Endodermal cell (in vitro differentiated cells): Measurements from ENCODE around the gene BSG. TPM values are rescaled to one million over a fixed set of nuclear protein-coding genes. Genes with fewer than 3 reads are reported as not detected.

ENCODE experiments used
- DNase-seq: peaks from one replicate; pipeline ENCODE4 v3.0.0-alpha.2; 2017
- H3K27ac ChIP-seq: 2 replicates; pipeline ENCODE4 v1.5.1; 2013; ENCODE audit warnings: mild to moderate bottlenecking, low read depth, low read length, moderate library complexity
- H3K27me3 ChIP-seq: 2 replicates; pipeline ENCODE4 v1.6.1; 2013; ENCODE audit warnings: mild to moderate bottlenecking, low read length, moderate library complexity; ENCODE audit not compliant: insufficient read depth, control insufficient read depth, poor library complexity, severe bottlenecking
- H3K36me3 ChIP-seq: 2 replicates; pipeline ENCODE4 v1.7.0; 2013; ENCODE audit warnings: mild to moderate bottlenecking, low read length, moderate library complexity; ENCODE audit not compliant: control insufficient read depth, insufficient read depth
- H3K4me1 ChIP-seq: one replicate; pipeline ENCODE4 v1.7.0; 2013; ENCODE audit warnings: low read length; ENCODE audit not compliant: control insufficient read depth, insufficient read depth
- H3K4me3 ChIP-seq: 2 replicates; pipeline ENCODE4 v1.5.1; 2013; ENCODE audit warnings: mild to moderate bottlenecking, low read length, moderate library complexity
- H3K9ac ChIP-seq: 2 replicates; pipeline ENCODE4 v1.6.1; 2013; ENCODE audit warnings: mild to moderate bottlenecking, low read length, moderate library complexity; ENCODE audit not compliant: poor library complexity, severe bottlenecking; ENCODE audit errors: extremely low read depth
- H3K9me3 ChIP-seq: 2 replicates; pipeline ENCODE4 v1.6.1; 2013; ENCODE audit warnings: mild to moderate bottlenecking, low read length, moderate library complexity; ENCODE audit not compliant: control insufficient read depth
- H3K27ac Mint-ChIP-seq: 2 replicates; pipeline ENCODE4 v1.8.0; 2020; ENCODE audit warnings: mixed read lengths
- H3K27me3 Mint-ChIP-seq: 2 replicates; pipeline ENCODE4 v1.8.0; 2021; ENCODE audit warnings: mild to moderate bottlenecking, mixed read lengths; ENCODE audit not compliant: insufficient read depth
- H3K36me3 Mint-ChIP-seq: 2 replicates; pipeline ENCODE4 v1.8.0; 2020; ENCODE audit warnings: low read depth, mixed read lengths
- H3K4me1 Mint-ChIP-seq: 2 replicates; pipeline ENCODE4 v1.8.0; 2020; ENCODE audit warnings: mixed read lengths
- H3K4me3 Mint-ChIP-seq: 2 replicates; pipeline ENCODE4 v1.8.0; 2020; ENCODE audit warnings: mild to moderate bottlenecking, moderate library complexity, mixed read lengths
- H3K9me3 Mint-ChIP-seq: 2 replicates; pipeline ENCODE4 v1.8.0; 2020; ENCODE audit warnings: mild to moderate bottlenecking, mixed read lengths
- WGBS, 2 experiments: methylation state at CpG; one replicate each; pipeline versions ENCODE4 v1.1.5 to v1.1.7; 2013; ENCODE audit warnings: missing lambda C conversion rate in 2 of 2, mixed read lengths in 1 of 2; ENCODE audit not compliant: insufficient coverage in 1 of 2, insufficient read length in 1 of 2; 5-methylcytosine and 5-hydroxymethylcytosine counted together
- total RNA-seq, 2 donors: library from RNA; stranded (reverse); fragmentation: NEBNext Ultra II Directional in 1 of 2; extraction: Animal tissue kit (Norgen Biotek cat#: 25700) in 1 of 2; gene quantifications; 2 replicates in 1 of 2; 3 replicates in 1 of 2; pipeline ENCODE4 v1.2.1, GENCODE V29; 2021
- TF ChIP-seq, protein P1 (sequence below): fragments of 200-600 bp; sonication (generic); conservative IDR thresholded peaks from 2 replicates; pipeline ENCODE4 v1.5.0; 2021; ENCODE audit warnings: antibody characterized with exemption, mild to moderate bottlenecking

BSG gene
- total RNA-seq, 2 donors from 2014 or later = 808 to 833 TPM

DNA sequence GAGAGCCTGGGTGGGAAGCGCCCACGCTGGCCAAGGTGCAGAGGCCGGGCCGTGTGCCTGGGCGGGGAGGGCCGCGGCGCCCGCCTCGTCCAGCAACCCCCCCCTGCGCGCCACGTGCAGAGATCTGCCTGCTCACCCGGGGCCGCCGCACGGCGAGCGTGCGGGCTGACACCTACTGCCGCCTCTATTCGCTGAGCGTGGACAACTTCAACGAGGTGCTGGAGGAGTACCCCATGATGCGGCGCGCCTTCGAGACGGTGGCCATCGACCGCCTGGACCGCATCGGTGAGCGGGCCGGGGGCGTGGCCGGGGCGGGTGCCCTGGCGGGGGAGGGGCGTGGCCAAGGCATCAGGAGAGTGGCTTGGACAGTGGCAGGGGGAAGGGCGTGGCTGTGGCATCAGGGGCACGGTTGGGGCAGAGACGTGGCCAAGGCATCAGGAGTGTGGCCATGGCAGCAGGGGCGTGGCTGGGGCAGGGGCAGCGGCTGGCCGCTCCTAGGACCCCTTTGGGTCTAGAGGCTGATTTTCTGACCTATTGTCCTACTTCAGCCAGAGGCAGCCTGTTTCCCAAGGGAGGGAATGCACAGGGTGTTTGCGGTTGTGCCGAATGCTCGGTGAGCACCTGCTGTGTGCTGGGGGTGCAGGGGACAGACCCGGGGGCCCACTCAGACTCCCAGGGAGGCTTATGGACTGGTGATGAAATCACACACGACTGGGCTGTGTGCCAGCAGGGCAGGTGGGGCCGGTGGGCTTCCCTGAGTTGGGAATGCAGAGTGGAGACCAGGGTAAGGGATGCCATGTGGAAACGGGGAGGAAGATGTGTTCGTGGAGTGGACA is 41.6 kb downstream of the BSG start:
- TF ChIP-seq, protein P1, sequence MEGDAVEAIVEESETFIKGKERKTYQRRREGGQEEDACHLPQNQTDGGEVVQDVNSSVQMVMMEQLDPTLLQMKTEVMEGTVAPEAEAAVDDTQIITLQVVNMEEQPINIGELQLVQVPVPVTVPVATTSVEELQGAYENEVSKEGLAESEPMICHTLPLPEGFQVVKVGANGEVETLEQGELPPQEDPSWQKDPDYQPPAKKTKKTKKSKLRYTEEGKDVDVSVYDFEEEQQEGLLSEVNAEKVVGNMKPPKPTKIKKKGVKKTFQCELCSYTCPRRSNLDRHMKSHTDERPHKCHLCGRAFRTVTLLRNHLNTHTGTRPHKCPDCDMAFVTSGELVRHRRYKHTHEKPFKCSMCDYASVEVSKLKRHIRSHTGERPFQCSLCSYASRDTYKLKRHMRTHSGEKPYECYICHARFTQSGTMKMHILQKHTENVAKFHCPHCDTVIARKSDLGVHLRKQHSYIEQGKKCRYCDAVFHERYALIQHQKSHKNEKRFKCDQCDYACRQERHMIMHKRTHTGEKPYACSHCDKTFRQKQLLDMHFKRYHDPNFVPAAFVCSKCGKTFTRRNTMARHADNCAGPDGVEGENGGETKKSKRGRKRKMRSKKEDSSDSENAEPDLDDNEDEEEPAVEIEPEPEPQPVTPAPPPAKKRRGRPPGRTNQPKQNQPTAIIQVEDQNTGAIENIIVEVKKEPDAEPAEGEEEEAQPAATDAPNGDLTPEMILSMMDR = no peak
- Mint-ChIP-seq H3K27me3 (no peaks in the 10 kb centered on the region), H3K4me1 (no peaks in the 10 kb centered on the region), H3K4me3 (no peak overlapping the region), H3K27ac (no peak overlapping the region), H3K9me3 (no peaks in the 10 kb centered on the region), H3K36me3 (peaks cover 37% of the 10 kb centered on the region)
- Histone ChIP-seq H3K9me3 (no peaks in the 10 kb centered on the region), H3K27ac (no peak overlapping the region), H3K4me1 (no peaks in the 10 kb centered on the region), H3K9ac (no peak overlapping the region), H3K27me3 (no peaks in the 10 kb centered on the region), H3K4me3 (no peak overlapping the region), H3K36me3 (peaks cover 3% of the 10 kb centered on the region)
- 95 to 96% methylated on average over 34 to 54 of the region's 54 CpGs for WGBS, 2 experiments
- no peak for DNase-seq

DNA sequence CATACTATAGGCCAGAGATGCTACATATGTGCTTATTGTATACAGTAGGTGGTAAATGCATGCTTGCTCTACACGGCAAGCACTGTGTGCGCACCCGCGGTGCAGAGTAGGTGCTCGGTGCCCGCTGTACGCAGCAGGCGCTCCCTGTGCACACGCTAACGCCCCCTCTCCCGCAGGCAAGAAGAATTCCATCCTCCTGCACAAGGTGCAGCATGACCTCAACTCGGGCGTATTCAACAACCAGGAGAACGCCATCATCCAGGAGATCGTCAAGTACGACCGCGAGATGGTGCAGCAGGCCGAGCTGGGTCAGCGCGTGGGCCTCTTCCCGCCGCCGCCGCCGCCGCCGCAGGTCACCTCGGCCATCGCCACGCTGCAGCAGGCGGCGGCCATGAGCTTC is 43.2 kb downstream of the BSG start:
- Histone ChIP-seq H3K4me3 (no peak overlapping the region), H3K36me3 (peaks cover 3% of the 10 kb centered on the region), H3K27ac (no peak overlapping the region), H3K27me3 (no peaks in the 10 kb centered on the region), H3K9ac (no peak overlapping the region), H3K4me1 (no peaks in the 10 kb centered on the region), H3K9me3 (no peaks in the 10 kb centered on the region)
- Mint-ChIP-seq H3K4me3 (no peak overlapping the region), H3K4me1 (no peaks in the 10 kb centered on the region), H3K27ac (no peak overlapping the region), H3K36me3 (peaks cover 43% of the 10 kb centered on the region), H3K27me3 (no peaks in the 10 kb centered on the region), H3K9me3 (no peaks in the 10 kb centered on the region)
- no peak for DNase-seq
- WGBS, 2 experiments = 91 to 95% methylated on average over 21 to 33 of the region's 33 CpGs
- TF ChIP-seq, protein P1 = no peak

DNA sequence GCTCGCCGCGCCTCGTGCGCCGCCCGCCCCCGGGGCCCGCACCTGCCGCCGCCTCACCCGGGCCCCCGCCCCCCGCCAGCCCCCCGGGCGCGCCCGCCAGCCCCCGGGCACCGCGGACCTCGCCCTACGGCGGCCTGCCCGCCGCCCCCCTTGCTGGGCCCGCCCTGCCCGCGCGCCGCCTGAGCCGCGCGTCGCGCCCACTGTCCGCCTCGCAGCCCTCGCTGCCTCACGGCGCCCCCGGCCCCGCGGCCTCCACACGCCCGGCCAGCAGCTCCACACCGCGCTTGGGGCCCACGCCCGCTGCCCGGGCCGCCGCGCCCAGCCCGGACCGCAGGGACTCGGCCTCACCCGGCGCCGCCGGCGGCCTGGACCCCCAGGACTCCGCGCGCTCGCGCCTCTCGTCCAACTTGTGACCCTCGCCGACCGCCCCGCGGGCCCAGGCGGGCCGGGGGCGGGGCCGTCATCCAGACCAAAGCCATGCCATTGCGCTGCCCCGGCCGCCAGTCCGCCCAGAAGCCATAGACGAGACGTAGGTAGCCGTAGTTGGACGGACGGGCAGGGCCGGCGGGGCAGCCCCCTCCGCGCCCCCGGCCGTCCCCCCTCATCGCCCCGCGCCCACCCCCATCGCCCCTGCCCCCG is 43.8 kb downstream of the BSG start:
- Histone ChIP-seq H3K27ac (no peak overlapping the region), H3K36me3 (peaks cover 3% of the 10 kb centered on the region), H3K9ac (no peak overlapping the region), H3K27me3 (no peaks in the 10 kb centered on the region), H3K4me1 (no peaks in the 10 kb centered on the region), H3K9me3 (no peaks in the 10 kb centered on the region), H3K4me3 (no peak overlapping the region)
- 60 to 85% methylated on average over 11 to 67 of the region's 97 CpGs for WGBS, 2 experiments
- TF ChIP-seq, protein P1 = no peak
- no peak overlapping the region for H3K4me3 Mint-ChIP-seq
- DNase-seq = no peak
- H3K4me1 Mint-ChIP-seq = no peaks in the 10 kb centered on the region
- peaks cover 43% of the 10 kb centered on the region for H3K36me3 Mint-ChIP-seq
- H3K9me3 Mint-ChIP-seq = no peaks in the 10 kb centered on the region
- H3K27ac Mint-ChIP-seq = no peak overlapping the region
- H3K27me3 Mint-ChIP-seq = no peaks in the 10 kb centered on the region
